GM21390 (cell line): Measurements from ENCODE around the gene FZD2.

Source experiments
- ATAC-seq: cut with Tn5 transposase; IDR thresholded peaks from one replicate; pipeline ENCODE4 v1.9.1; 2021; ENCODE audit not compliant: unreplicated experiment

The FZD2 gene

DNA sequence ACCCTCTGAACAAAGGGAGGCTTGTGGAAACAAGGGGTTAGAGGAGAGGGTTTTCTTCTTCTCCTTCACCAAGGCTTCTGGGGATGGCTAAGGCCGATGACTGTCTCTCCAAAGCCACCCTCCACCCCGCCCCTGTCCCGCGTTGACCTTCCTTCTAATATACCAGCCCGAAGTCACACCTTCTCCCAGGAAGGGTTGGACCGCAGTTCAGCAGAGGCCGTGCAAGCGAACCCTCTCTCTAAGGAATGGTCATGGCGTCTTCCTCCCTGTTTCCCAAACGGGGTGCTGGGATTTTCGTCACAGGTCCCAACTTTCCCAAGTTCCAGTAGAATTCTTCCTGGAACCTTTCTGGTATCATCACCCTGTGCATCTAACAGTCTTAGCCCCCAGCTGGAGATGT lies 49.4 kb downstream of the FZD2 start:
- no peak for ATAC-seq

DNA sequence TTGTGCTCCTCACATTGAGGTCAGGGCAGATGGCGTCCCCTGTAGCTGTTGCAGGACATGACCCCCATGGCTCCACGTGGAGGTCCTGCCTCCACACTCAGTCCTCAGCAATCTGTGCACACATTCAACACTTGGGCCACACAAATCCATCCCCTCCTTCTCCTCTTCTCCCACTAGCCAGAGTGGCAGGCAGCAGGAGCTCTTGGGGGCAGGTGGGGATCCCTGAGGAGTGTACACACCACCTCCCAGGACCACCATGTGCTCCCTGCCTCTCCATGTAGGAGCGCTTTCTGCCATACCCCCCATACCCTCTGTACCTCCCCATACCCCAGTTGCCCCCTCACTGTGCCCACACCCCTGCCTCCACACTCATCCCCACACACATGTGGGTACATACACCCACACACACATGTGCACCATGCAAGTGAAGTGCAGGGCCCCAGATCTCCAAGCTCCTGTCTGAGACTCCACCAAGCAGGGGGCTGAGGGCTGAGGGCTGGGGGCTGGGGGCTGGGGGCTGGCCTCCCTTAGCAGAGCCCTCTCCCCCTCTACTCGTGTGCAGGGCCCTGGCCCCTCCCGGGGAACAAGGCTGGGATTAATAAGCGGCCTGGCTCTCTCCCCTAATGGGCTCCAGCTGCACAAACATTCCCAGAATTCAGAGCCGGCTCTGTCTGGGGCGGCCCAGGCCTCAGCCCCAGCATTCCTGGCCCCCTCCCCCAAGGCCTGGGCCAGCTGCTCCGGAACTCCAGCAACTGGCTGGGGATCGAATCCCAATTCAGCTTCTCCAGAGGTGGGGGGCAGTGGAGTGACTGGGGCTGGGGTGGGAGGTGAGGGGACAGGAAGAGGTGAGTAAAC lies 50.8 kb downstream of the FZD2 start:
- no peak for ATAC-seq

- no peak for ATAC-seq
Measured at GRCh38 chr17:44608727-44609435, 51.6 kb downstream of the FZD2 start.

GRCh38 chr17:44610331-44610730 lies 53.0 kb downstream of the FZD2 start:
- ATAC-seq: no peak
